GM21529 (cell line): ENCODE results near the gene RAD51AP2.
"Not testable (repeated sequence)": the region's sequence is repeated elsewhere in the genome, so short reads cannot be mapped to it uniquely, and the experiment has no call there.

Source experiments
- ATAC-seq: cut with Tn5 transposase; IDR thresholded peaks from one replicate; pipeline ENCODE4 v1.9.1; 2021; ENCODE audit not compliant: unreplicated experiment

Gene RAD51AP2

DNA sequence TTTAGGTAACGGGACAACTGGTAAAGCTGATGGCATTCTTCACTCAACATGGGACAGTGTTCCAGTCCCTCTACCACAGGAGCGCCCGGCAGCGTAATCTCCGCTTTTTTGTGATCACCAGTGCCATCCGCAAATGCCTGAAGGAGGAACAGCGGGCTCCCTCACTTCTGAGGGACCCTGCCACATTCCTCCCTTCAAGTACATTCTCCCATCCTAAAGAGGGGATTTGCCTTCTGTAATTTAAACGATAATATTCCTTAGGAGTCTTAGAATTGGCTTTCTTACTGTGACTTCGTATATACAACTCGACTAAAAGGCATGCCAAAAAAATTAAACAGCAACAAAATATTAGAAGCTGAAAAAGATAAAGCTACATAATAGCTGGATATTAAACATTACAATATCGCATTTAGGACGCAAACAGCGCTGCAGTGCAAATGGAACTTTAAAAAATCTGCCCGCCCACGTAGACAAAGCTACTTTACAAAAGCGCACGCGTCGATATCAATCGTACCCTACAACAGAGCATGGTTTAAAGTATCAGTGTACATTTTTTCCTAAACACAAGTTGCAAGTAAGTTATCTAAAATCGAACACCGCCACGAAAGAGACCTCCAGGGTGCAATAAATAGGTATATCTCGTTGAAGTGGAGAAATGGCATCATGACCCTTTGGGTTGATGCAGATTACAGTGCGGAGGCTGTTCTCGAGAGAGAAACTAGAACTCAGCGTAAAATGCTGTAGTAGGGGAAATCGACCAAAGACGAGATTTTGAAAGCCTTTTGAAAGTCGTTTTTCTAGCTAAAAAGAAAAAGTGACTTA lies 20.0 kb upstream of the RAD51AP2 start:
- ATAC-seq, result peak; percentile 27

- no peak for ATAC-seq
These were observed 18.2 kb upstream of the RAD51AP2 start for GRCh38 chr2:17536416-17536815.

- ATAC-seq, result no peak
These were observed 15.3 kb upstream of the RAD51AP2 start for GRCh38 chr2:17533546-17533945.

DNA sequence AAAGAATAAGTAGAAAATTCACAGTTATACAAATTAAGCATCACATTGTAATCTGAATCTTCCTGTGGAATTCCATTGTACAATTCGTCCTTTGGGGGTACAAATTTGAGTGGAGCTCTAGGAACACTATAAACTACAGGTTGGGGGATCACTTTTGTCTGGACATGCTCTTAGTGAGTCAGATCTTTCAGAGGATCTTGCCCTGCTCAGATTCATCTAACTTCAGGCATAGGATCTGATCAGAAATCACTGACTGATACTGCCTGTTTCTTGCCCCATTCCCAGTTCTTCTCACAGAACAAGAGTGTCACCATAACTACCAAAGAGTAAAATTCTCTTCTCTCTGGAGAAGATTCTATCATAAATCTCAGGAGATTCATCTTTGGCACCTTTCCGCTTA lies 11.5 kb upstream of the RAD51AP2 start:
- ATAC-seq, result no peak

- ATAC-seq, result no peak
These were observed 4.1 kb upstream of the RAD51AP2 start for GRCh38 chr2:17522303-17522702.

DNA sequence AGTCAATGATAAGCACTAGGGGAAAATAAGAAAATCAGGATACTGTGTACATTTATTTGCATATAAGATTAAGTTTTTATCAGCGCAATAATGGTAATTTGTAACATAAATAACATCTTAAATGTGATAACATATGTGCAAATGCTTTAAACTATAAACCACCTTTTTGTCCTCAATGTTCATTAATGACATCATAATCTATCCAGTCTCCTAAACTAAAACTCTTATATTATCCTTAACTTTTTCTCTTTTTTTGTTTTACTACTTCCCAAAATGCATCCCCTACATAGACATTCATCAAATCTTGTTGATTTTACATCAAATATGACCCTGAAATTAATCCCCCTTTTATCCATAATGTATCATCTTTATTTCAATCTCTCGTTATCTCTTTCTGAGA lies 3.4 kb upstream of the RAD51AP2 start:
- ATAC-seq, result no peak

DNA sequence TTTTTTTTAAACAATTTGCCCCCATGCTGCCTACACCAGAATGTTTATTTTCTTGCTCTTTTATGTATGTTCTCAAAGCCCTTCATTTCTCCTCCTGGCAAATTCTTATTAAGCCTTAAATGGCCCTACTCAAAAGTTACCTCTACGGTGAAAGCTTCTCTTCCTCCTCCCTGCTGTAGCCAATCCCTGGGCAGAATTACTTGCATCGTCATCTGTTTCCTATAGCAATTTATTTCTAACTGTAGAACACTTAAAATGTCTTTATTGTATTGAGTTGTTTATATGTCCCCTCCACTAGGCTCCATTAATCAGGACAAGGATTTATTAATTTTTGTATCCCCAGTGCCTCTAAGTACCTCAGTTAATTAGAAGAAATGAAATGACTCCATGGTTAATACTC lies 2.5 kb upstream of the RAD51AP2 start:
- ATAC-seq, result peak; percentile 29

DNA sequence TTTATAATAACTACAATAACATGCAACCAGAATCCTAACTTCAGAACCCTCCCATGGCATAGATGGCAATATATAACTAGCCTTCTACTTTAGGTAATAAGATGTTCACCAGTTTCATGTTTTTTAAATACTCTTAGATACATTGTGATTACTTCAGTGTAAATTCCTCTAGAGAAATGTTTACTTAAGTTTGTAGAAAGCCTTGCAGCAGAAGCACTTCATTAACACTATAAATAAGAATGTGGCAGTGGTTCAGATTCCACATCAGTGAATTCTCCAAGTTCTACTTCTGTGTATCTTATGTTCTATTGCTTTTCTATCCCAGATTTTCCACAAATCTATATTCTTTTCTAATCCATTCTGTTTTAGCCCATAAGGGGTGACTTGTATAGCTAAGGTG lies 1.2 kb upstream of the RAD51AP2 start:
- no peak for ATAC-seq

GRCh38 chr2:17517481-17518211 lies 594 bp downstream of the RAD51AP2 start:
- peak; percentile 30 for ATAC-seq

DNA sequence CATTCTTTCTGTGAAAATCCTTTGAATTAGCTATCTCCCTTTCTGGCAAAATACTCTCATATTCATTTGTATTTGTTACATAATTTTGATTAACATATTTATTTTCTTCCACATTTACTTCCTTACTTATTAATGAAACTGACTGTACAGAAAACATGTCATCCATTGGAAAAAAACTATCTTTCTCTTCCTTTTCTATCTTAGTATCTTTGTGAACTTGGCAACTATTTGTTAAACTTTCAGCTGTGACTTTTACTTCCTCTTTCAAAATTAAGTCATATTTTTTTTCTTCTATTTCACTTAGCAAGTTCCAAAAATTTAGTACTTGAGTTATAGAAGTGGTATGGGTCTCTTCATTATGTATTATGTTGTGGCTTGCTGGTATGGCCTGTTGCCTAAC lies 2.6 kb downstream of the RAD51AP2 start:
- peak; percentile 37 for ATAC-seq

DNA sequence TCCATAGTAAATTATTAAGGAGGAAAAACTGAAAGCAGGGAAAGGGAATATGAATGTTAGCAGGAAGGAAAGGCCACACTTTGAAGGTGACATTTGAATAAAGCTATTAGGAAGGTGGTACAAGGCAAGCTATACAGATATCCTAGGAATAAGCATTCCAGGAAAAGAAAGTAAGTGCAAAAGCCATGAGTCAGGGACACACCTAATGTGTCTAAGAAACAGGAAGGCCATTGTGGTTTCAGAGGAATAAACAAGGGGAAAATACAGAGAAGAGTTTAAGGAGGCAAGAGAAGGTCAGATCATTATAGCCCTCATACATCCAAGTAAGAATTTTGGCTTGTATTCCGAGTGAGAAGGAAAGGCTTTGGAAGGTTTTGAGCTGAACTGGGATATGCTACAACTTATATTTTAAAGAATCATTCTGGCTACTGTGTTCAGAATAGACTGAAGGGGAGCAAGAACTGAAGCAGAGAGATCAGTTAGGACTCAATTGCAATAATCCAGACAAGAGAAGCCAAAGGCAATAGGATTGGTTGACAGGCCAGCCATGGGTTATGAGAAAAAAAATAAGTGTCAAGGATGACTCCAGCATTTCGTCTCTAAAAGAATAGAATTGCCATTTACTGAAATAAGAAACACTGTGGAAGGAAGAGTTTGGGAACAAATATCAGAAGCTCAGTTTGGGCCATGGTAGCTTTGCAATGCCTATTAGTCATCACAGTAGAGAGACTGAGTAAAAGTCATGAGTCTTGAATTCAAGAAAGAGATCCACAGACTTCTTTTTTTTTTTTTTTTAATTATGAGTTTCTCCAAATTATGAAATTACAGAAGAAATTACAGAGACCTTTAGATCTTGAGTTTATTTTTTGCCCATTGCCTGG lies 11.3 kb downstream of the RAD51AP2 start:
- ATAC-seq, result no peak

DNA sequence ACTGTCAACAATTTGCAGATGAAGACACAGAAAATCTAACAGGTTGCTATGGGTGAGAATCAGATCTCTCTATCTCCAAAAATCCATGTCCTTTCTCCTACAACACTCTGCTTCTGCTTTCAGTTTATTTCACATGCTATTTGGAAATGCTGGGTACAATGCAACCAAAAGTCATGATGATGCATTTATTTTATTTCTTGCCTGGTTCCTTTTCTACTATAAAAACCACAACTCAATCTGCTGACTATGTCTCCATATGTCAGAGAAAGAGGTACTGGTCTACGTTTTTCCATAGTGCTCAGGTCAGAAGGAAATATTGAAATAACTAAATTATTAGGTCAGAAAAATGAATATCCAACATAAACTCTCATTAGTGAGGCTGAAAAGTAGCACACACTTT lies 20.5 kb downstream of the RAD51AP2 start:
- ATAC-seq, result no peak

DNA sequence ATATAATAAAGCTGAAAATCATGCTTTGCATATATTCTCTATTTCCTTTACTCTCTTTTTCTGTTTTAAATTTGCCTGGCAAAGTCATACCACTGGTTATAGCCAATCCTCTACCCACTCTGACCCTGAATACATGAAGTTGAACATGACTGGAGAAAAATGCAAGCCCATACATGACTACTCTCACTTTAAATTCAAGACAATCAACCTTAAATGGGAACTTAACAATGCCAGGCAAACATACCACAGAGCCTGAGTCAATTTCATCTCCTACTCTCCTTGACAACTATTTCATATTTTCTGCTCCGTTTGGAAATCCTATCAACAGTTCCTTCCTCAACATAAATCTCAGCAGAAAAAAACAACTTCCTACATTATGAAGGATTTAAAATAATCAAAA lies 22.6 kb downstream of the RAD51AP2 start:
- ATAC-seq, result no peak

DNA sequence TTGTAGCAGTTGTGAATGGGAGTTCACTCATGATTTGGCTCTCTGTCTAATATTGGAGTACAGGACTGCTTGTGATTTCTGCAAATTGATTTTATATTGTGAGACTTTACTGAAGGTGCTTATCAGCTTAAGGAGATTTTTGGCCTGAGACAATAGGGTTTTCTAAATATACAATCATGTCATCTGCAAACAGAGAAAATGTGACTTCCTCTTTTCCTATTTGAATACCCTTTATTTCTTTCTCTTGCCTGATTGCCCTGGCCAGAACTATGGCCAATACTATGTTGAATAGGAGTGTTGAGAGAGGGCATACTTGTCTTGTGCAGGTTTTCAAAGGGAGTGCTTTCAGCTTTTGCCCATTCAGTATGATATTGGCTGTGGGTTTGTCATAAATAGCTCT lies 28.1 kb downstream of the RAD51AP2 start:
- not testable (repeated sequence) for ATAC-seq

DNA sequence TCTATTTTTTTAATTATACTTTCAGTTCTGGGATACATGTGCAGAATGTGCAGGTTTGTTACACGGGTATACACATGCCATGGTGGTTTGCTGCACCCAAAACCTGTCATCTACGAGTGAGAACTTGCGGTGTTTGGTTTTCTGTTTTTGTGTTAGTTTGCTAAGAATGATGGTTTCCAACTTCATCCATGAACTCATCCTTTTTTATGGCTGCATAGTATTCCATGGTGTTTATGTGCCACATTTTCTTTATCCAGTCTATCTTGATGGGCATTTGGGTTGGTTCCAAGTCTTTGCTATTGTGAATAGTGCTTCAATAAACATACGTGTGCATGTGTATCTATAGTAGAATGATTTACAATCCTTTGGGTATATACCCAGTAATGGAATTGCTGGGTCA lies 29.6 kb downstream of the RAD51AP2 start:
- ATAC-seq, result not testable (repeated sequence)

GRCh38 chr2:17483496-17483895 lies 34.7 kb downstream of the RAD51AP2 start:
- ATAC-seq, result no peak

- ATAC-seq, result no peak
These were observed 35.6 kb downstream of the RAD51AP2 start for GRCh38 chr2:17482651-17483050.

DNA sequence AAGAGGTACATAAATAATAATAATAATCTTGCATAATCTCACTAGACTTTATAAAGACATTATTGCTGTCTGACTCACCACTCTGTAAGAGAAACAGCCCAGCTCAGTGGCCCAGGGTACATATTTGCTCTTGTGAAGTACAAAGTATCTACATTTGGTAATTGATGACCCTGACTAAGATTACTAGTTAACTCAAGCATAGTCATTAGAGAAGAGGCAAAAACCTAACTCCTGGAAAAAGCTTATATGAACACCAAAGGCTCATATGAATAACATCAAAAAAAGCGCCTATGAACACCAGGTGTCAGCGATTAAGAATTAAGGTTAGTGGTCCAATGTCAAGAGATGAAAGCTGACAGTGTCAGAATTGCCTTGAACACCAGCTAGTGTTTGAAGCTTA lies 38.4 kb downstream of the RAD51AP2 start:
- ATAC-seq, result no peak

GRCh38 chr2:17476830-17477229 lies 41.4 kb downstream of the RAD51AP2 start:
- no peak for ATAC-seq

- no peak for ATAC-seq
These were observed 42.2 kb downstream of the RAD51AP2 start for GRCh38 chr2:17476064-17476463.

DNA sequence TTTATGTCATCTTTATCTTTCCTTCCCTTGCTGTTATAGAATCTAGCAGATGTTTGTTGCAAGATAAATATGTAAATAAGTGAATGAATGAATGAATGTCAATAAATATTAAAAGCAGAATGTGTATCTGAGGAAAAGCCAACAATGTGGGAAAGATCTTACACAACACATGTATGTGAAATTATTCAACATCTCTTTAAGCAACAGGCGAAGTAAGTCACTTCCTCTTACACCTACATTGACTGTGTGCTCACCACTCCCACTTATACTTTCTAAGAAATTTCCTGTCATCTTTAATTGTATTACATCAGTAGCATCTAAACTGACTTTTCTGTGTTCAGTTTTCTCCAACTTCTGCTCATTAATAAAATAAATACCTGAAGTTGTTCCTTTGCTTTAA lies 43.0 kb downstream of the RAD51AP2 start:
- no peak for ATAC-seq
